ENCODE measurements around the gene MESP2. TPM values are rescaled to one million over a fixed set of nuclear protein-coding genes. Genes with fewer than 3 reads are reported as not detected.

The MESP2 gene
- total RNA-seq, 4 donors from 2014 or later = 0.59 to 2.4 (median 0.83) TPM; not detected in 1

DNA sequence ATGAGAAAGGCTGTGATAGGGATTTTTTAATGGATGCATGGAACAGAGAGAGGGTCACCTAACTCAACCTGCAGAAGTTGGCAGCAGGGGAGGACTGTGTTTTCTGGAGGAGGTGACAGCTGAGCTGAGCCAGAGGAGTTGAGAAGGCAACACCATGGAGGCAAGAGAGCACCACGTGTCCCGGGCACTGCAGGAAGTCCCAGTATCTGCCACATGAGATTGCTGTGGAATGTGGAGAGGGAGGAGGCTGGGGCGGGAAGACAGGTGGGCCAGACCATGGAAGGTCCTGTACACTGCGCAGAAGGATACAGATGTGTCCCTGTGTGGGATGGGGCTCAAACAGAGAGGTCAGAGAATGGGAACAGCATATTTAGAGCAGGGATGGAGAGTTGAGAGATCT, 40.4 kb upstream of the MESP2 start:
- intact Hi-C loops (cut with DNase I) = no loop called here
- H3K27me3 ChIP-seq = peaks cover 0 to 25% (median 0%) of the 10 kb centered on the region in 4 donors
- H3K4me3 ChIP-seq = no peak overlapping the region
- TF ChIP-seq POLR2A (IDR thresholded peaks at IDR 0.05) = no peak
- TF ChIP-seq, protein P1, sequence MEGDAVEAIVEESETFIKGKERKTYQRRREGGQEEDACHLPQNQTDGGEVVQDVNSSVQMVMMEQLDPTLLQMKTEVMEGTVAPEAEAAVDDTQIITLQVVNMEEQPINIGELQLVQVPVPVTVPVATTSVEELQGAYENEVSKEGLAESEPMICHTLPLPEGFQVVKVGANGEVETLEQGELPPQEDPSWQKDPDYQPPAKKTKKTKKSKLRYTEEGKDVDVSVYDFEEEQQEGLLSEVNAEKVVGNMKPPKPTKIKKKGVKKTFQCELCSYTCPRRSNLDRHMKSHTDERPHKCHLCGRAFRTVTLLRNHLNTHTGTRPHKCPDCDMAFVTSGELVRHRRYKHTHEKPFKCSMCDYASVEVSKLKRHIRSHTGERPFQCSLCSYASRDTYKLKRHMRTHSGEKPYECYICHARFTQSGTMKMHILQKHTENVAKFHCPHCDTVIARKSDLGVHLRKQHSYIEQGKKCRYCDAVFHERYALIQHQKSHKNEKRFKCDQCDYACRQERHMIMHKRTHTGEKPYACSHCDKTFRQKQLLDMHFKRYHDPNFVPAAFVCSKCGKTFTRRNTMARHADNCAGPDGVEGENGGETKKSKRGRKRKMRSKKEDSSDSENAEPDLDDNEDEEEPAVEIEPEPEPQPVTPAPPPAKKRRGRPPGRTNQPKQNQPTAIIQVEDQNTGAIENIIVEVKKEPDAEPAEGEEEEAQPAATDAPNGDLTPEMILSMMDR (IDR thresholded peaks at IDR 0.05) = no peak
- H3K9me3 ChIP-seq = no peaks in the 10 kb centered on the region
- H3K27ac ChIP-seq = no peak overlapping the region
- 65 to 71% methylated on average over 4 of the region's 4 CpGs for WGBS, 2 donors
- no peak for DNase-seq
- peaks cover 0 to 4% (median 0%) of the 10 kb centered on the region in 3 donors for H3K4me1 ChIP-seq
- H3K36me3 ChIP-seq = no peaks in the 10 kb centered on the region

DNA sequence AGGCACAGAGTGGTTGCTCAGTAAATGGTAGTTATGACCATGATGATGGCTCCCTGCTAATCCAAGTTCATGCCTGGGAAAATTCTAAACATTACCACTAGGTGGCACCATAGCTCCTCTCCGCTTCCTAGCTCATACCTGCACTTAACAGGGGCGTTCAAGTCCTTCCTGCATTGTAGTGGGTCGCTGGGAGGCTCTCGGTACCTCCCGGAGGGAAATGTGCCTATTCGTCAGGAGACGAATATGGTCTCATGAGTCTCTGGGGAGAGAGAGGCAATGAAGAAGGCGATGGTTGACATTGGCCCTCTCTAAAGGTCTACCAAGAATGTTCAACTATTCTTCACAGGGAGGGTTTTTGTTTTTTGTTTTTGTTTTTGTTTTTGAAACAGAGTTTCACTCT, 36.0 kb upstream of the MESP2 start:
- Histone ChIP-seq H3K4me1 (peaks cover 0 to 4% (median 0%) of the 10 kb centered on the region in 3 donors), H3K27ac (no peak overlapping the region), H3K9me3 (no peaks in the 10 kb centered on the region), H3K36me3 (no peaks in the 10 kb centered on the region), H3K4me3 (peak overlapping the region in 1 of 4 donors; percentile 21), H3K27me3 (peaks cover 0 to 16% (median 0%) of the 10 kb centered on the region in 4 donors)
- TF ChIP-seq POLR2A (IDR thresholded peaks at IDR 0.05) = no peak
- TF ChIP-seq, protein P1 (IDR thresholded peaks at IDR 0.05) = peak; percentile 90 to 93 (median 92)
- 2 to 6% methylated on average over 8 of the region's 8 CpGs for WGBS, 2 donors
- intact Hi-C loops (cut with DNase I) = no loop called here
- DNase-seq = no peak

DNA sequence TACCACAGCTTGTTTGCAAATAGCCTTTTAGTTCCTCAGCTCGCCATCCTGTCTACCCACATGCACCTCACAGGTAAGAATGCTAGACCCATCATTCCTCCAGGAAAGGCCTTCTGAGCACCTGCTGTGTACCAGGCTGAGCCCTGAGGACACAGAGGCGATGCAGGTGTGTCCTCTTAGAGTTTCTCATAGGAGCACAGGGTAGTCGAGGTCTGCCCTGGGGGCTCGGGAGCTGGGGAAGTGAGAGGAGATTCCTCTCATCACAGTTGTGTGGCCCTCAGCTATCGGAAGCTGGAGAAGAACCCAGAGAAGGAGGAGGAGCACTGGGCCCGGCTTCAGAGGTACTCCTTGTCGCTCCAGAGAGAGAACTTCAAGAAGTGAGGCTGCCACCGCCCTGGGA, 33.1 kb upstream of the MESP2 start:
- intact Hi-C loops (cut with DNase I) = no loop called here
- 83 to 88% methylated on average over 4 to 5 of the region's 8 CpGs for WGBS, 2 donors
- no peak overlapping the region for H3K27ac ChIP-seq

DNA sequence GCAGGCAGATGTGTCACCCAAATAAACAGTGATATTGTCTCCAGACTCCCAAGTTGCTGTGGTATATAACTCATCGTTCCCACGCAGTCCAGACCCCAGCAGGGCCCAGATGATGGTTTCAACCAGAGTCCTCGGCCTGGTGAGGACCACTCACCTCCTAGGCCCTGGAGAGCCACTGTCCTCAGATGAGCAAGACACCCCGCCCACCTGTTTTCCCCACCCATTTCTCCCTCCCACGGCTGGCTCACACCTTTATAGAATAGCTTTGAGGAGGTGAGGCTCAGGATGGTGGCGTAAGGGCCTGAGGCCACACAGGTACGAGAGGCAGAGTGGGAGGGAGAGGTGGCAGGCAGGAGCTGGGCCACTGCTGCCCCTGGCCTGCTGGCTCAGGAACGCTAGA, 32.5 kb upstream of the MESP2 start:
- Histone ChIP-seq H3K9me3 (no peaks in the 10 kb centered on the region), H3K4me3 (no peak overlapping the region), H3K4me1 (peaks cover 0 to 11% (median 0%) of the 10 kb centered on the region in 3 donors), H3K27ac (no peak overlapping the region), H3K27me3 (peaks cover 0 to 19% (median 0%) of the 10 kb centered on the region in 4 donors), H3K36me3 (no peaks in the 10 kb centered on the region)
- no peak for DNase-seq
- intact Hi-C loops (cut with DNase I) = no loop called here
- no peak for TF ChIP-seq POLR2A (IDR thresholded peaks at IDR 0.05)
- TF ChIP-seq, protein P1 (IDR thresholded peaks at IDR 0.05) = no peak
- 60 to 72% methylated on average over 2 to 7 of the region's 8 CpGs for WGBS, 2 donors

More for the DNA sequence above, 33.1 kb upstream of the MESP2 start:
- peaks cover 0 to 19% (median 0%) of the 10 kb centered on the region in 4 donors for H3K27me3 ChIP-seq
- H3K9me3 ChIP-seq = no peaks in the 10 kb centered on the region
- H3K36me3 ChIP-seq = no peaks in the 10 kb centered on the region
- TF ChIP-seq, protein P1 (IDR thresholded peaks at IDR 0.05) = no peak
- TF ChIP-seq POLR2A (IDR thresholded peaks at IDR 0.05) = no peak
- peaks cover 0 to 11% (median 0%) of the 10 kb centered on the region in 3 donors for H3K4me1 ChIP-seq
- no peak overlapping the region for H3K4me3 ChIP-seq
- DNase-seq = no peak

DNA sequence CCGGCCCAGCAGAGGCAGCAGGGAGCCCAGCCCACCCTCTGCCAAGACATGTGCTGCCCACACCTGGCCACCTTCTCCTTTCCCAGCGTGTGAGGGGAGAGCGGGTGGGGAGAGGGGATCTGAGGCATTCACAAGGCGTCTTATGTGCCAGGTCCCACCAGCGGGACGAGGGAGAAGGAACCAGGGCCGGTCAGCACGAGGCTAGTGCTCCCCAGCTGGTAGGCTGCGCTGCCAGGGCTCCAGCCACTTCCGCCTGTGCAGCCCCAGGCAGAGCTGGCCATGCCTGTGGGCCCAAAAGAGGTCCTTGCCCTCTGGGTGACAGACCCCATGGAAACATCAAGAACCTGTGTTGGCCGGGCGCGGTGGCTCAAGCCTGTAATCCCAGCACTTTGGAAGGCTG, 31.0 kb upstream of the MESP2 start:
- Histone ChIP-seq H3K27ac (no peak overlapping the region), H3K36me3 (no peaks in the 10 kb centered on the region), H3K27me3 (peaks cover 0 to 32% (median 0%) of the 10 kb centered on the region in 4 donors), H3K9me3 (no peaks in the 10 kb centered on the region), H3K4me1 (peaks cover 4 to 14% (median 4%) of the 10 kb centered on the region in 3 donors), H3K4me3 (no peak overlapping the region)
- no peak for DNase-seq
- TF ChIP-seq, protein P1 (IDR thresholded peaks at IDR 0.05) = no peak
- no peak for TF ChIP-seq POLR2A (IDR thresholded peaks at IDR 0.05)
- 80% methylated on average over 9 of the region's 13 CpGs; no CpG with 5 or more reads in 1 of the 2 donors for WGBS, 2 donors
- intact Hi-C loops (cut with DNase I) = no loop called here

All from esophagus squamous epithelium (tissue), 5 donors.